Mesodermal cell (in vitro differentiated cells): ENCODE results near the gene RCAN1.
"Not testable (repeated sequence)": the region's sequence is repeated elsewhere in the genome, so short reads cannot be mapped to it uniquely, and the experiment has no call there.

ENCODE experiments used
- H3K27ac ChIP-seq: 2 replicates; pipeline ENCODE4 v1.7.0; 2013; ENCODE audit warnings: mild to moderate bottlenecking, low read depth, low read length, moderate library complexity; ENCODE audit not compliant: severe bottlenecking
- H3K36me3 ChIP-seq: 2 replicates; pipeline ENCODE4 v1.7.1; 2013; ENCODE audit warnings: mild to moderate bottlenecking, low read length, moderate library complexity; ENCODE audit not compliant: control insufficient read depth, insufficient read depth
- H3K4me1 ChIP-seq: one replicate; pipeline ENCODE4 v1.7.1; 2013; ENCODE audit warnings: mild to moderate bottlenecking, low read length; ENCODE audit not compliant: insufficient read depth, control insufficient read depth, poor library complexity, severe bottlenecking
- H3K4me3 ChIP-seq: 2 replicates; pipeline ENCODE4 v1.7.0; 2013; ENCODE audit warnings: low read length, control low read depth, mild to moderate bottlenecking; ENCODE audit not compliant: insufficient read depth, poor library complexity, severe bottlenecking; ENCODE audit errors: extremely low read depth
- H3K9me3 ChIP-seq: 2 replicates; pipeline ENCODE4 v1.7.1; 2013; ENCODE audit warnings: mild to moderate bottlenecking, low read length, moderate library complexity; ENCODE audit not compliant: control insufficient read depth
- WGBS, 2 experiments: methylation state at CpG; one replicate each; pipeline ENCODE4 v1.1.5; 2013; ENCODE audit warnings: missing lambda C conversion rate in 2 of 2; ENCODE audit not compliant: insufficient coverage in 2 of 2; 5-methylcytosine and 5-hydroxymethylcytosine counted together

Gene RCAN1

DNA sequence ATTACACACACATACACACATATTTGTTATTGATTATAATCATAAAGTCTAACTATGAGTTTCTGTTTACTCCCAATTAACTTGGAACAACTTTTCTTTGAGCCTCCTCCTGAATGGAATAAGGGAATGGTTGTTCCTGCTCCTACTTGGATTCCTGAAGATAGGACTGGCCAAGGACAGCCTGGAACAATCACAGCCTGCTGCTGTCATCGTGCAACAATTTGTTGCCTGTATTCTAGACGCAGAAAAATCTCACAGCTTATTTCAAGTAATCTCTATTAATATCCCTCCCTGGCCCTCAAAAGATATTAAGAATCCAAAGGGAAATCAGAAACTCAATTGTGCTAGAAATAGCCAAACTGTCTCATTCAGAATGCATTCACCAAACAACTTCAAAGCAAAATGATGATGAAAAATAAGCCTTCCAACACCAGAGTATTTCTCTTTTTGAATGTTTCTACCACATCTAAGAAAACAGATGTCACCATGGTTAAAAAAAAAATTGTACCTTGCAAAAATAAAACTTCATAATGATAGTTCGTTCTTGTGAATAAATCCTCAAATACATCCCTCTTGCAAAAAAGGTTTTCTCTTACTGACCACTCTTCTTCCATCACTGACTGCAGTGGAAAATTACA lies 30.9 kb downstream of the RCAN1 start:
- no peak overlapping the region for H3K27ac ChIP-seq
- H3K4me3 ChIP-seq: no peak overlapping the region
- H3K4me1 ChIP-seq: no peaks in the 10 kb centered on the region
- WGBS, 2 experiments: 80 to 85% methylated on average over 1 to 2 of the region's 3 CpGs
- no peaks in the 10 kb centered on the region for H3K9me3 ChIP-seq
- no peaks in the 10 kb centered on the region for H3K36me3 ChIP-seq

DNA sequence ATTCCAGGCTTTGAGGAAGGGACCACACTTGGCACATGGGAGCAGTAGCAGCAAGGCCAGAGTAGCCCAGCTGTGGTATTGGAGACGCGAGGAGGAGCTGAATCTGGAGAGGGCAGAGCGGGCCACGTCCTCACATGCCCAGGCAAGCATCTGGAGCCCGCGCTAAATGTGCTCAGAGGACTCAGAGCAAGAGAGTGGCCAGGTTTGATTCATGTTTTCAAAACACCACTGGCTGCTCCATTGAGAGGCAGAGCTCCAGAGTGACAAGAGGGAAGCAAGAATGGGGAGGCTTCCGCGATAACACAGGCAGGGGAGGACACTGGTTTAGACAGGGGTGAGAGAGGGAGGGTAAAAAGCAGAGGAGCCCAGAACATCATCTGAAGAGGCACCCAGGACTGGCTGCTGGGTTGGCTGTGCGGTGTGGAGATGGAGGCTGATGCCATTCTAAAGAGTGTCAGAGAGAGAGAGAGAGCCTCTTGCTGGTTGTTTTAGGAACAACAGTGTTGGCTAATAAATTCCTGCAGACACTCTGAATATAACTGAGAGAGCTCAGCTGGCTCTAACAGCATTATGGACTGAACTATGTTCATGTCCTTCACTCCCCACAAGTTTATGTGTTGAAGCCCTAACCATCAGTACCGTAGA lies 32.3 kb downstream of the RCAN1 start:
- H3K4me3 ChIP-seq: no peak overlapping the region
- 76 to 82% methylated on average over 7 to 9 of the region's 10 CpGs for WGBS, 2 experiments
- no peak overlapping the region for H3K27ac ChIP-seq
- H3K4me1 ChIP-seq: no peaks in the 10 kb centered on the region
- no peaks in the 10 kb centered on the region for H3K9me3 ChIP-seq
- no peaks in the 10 kb centered on the region for H3K36me3 ChIP-seq

DNA sequence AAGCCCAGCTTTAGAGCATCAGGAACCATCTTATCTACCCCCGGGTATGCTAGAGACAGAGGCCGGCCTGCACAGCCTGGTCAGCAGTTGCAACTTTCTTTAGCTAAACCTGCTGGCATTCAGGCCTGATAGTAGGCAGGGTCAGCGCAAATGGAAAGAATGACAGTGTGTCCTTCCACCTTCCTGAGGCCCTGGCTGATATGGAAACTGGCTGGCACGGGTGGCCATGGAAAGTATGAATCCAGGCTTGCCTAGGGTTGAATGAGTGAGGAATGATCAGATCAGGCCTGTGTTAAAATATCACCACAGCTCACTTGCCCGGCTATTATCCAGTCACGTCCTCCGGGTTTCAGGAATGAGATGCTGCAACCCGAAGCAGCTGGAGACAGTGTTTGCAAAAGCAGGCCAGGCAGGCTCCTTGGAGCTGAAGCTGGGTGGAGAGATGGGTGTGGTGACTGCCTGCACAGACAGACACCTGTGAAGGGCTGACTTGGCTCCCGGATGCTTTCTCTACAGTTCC lies 34.7 kb downstream of the RCAN1 start:
- no peaks in the 10 kb centered on the region for H3K4me1 ChIP-seq
- H3K4me3 ChIP-seq: no peak overlapping the region
- no peaks in the 10 kb centered on the region for H3K36me3 ChIP-seq
- H3K27ac ChIP-seq: no peak overlapping the region
- WGBS, 2 experiments: 85 to 93% methylated on average over 8 of the region's 9 CpGs
- no peaks in the 10 kb centered on the region for H3K9me3 ChIP-seq

DNA sequence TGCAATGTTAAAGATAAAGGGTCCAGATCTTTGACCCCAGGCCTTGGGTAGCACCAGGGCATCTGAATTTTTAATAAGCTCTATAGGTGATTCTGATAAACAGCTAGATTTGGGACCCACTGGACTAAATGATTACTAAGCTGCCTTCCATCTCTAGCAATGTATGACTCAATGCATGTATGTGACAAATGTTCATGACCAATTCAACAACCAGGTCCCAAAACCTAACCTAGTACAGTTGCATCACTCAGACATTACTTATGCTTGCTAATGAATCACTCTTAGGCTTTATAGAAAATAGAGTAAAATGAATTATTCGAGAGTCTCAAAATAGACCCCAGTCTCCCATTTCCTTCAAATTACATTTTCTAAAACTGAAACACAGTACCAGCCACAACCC lies 35.5 kb downstream of the RCAN1 start:
- H3K27ac ChIP-seq: no peak overlapping the region
- H3K4me1 ChIP-seq: no peaks in the 10 kb centered on the region
- no peaks in the 10 kb centered on the region for H3K36me3 ChIP-seq
- no peak overlapping the region for H3K4me3 ChIP-seq
- no peaks in the 10 kb centered on the region for H3K9me3 ChIP-seq
- no CpG with 5 or more reads among the region's 1 CpG for WGBS, 2 experiments

DNA sequence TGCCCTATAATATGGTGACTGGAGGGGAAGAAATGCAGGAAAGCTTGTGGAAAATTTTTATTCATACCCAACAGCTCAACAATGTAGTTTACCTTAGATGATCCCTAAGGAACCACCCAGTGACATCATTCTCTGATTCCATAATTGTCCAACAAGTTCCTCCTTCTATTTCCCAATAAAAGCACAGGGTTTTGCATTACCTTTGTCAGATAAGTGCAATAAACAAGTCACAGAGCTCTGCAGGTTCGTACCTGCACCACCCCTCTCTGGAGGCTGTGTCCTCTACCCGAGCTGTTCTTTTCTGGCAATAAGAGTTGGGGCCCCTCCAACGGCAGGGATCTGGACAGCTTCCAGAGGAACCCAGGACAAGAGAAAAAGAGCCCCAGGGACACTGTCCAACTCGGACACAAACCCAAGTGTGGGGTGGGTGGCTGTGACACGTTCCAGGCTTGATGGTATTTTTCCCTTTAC lies 38.8 kb downstream of the RCAN1 start:
- Histone ChIP-seq H3K36me3 (no peaks in the 10 kb centered on the region), H3K4me3 (no peak overlapping the region), H3K9me3 (no peaks in the 10 kb centered on the region), H3K27ac (no peak overlapping the region), H3K4me1 (no peaks in the 10 kb centered on the region)
- WGBS, 2 experiments: 79 to 89% methylated on average over 5 of the region's 5 CpGs

DNA sequence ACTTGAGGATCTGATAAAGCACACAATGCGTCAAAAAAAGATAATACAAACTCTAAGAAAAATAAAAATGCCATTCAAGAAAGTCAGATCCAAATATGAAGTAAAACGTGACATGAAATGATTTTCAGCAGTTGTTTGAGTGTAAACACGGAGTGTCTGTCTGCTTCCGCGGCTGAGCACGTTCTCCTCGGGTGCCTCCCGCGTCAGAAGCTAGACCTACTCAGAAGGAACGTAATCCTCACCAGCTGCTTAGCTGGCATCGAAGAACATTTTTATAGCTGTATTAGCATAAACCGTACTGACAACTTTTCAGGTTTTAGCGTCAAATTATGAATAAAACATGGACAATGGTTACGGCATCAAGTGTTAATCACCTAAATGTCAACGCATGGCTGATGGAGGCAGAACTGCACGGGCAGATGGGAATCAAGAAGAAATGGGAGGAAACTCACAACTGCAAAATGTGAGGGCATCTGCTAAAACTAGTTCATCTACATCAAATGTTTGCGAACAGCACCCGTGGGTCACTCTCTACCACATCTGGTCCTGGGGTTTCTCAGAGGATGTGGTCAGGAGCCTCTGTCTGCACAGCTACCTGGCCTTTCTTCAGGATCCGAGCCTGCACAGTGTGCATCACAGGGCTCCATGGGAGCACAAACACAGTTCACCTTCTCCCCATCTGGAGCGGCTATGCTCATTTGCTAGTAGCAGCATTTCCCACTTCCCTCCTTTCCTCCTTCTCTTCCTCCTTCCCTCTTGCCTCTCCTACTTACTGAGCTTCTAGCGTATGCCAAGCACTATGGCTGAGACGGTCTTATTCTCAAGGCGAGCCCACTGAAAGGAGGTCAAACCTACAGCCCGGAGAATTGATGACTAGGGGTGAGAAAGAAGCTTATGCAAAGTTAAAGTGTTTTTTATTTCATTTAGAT lies 40.0 kb downstream of the RCAN1 start:
- no peak overlapping the region for H3K4me3 ChIP-seq
- H3K36me3 ChIP-seq: no peaks in the 10 kb centered on the region
- no peaks in the 10 kb centered on the region for H3K9me3 ChIP-seq
- 94 to 97% methylated on average over 19 to 22 of the region's 24 CpGs for WGBS, 2 experiments
- H3K27ac ChIP-seq: no peak overlapping the region
- H3K4me1 ChIP-seq: no peaks in the 10 kb centered on the region

DNA sequence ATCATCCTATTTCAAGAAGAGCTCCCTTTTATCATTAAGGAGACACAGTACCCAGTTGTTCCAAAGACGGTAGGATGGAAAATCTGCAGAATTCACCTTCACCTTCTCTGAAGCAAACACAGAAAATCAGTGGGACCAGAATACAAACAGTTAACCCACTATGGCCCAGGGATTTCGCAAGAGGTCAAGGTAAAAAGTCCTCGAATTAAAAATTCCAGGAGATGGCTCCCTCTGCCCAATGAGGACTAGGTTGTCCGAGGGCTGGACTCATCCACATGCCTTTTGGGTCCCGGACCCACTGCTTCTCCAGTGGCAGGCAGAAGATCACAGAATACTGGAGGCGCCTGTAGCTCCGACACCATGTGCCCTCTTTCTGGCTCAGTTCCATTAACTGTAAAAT lies 42.9 kb downstream of the RCAN1 start:
- WGBS, 2 experiments: 79 to 86% methylated on average over 5 to 7 of the region's 7 CpGs
- Histone ChIP-seq H3K9me3 (no peaks in the 10 kb centered on the region), H3K4me3 (no peak overlapping the region), H3K27ac (no peak overlapping the region), H3K4me1 (no peaks in the 10 kb centered on the region), H3K36me3 (no peaks in the 10 kb centered on the region)

DNA sequence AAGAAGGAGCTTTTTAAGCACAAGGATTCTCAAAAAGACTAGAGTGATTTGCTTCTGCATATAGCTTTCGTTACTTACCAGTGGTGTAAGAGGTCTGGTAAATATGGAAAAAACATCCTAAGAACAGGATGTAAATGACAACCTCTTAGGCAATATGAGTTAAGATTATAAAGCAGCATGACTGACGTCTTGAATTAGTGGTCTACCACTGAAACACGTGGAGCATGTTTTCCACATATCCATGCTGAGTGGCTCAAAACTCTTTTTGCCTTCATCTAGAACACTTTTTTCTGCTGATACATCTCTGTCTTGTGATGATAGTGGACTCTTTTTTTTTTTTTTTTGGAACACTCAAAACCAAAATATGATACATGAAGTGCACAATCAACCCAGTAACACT lies 44.6 kb downstream of the RCAN1 start:
- Histone ChIP-seq H3K27ac (no peak overlapping the region), H3K36me3 (no peaks in the 10 kb centered on the region), H3K9me3 (no peaks in the 10 kb centered on the region), H3K4me3 (no peak overlapping the region), H3K4me1 (no peaks in the 10 kb centered on the region)
- 94 to 95% methylated on average over 2 to 3 of the region's 3 CpGs for WGBS, 2 experiments

DNA sequence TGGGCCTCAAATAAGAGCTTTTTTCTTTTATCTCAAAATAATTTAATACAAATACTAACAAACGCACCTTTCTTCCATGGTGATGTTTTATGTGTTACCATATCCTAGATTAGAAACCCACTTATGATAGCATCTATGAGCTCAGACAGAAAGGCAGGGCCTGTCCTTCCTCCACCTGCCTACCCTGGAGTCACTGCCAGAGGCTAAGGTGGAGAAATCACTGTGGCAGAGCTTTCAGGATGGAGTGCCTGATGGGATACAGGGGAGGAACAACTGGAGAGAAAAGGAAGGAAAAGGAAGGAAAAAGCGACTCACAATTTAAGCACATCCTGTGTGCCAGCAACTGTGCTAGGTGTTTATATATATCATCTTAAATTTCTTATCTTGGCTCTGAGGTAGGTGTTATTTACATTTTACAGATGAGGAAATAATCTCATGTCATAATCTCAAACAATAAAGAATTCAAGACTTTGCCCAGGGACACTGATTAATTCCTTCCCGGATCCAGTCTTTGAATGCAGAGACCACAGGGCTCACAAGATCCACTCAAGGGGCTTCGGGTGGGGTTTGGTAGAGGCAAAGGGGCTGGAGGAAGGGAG lies 45.4 kb downstream of the RCAN1 start:
- H3K4me3 ChIP-seq: no peak overlapping the region
- no peaks in the 10 kb centered on the region for H3K36me3 ChIP-seq
- no peak overlapping the region for H3K27ac ChIP-seq
- WGBS, 2 experiments: 86 to 100% methylated on average over 2 to 3 of the region's 4 CpGs
- H3K4me1 ChIP-seq: no peaks in the 10 kb centered on the region
- H3K9me3 ChIP-seq: no peaks in the 10 kb centered on the region

DNA sequence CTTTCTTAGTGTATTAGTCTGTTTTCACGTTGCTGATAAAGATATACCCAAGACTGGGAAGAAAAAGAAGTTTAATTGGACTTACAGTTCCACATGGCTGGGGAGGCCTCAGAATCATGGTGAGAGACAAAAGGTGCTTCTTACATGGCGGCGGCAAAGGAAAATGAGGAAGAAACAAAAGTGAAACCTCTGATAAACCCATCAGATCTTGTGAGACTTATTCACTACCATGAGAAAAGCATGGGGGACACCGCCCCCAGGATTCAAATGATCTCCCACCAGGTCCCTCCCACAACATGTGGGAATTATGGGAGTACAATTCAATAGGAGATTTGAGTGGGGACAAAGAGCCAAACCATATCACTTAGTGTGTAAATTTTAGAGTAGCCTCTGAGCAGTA lies 46.1 kb downstream of the RCAN1 start:
- not testable (repeated sequence) for H3K4me1 ChIP-seq, H3K36me3 ChIP-seq, H3K9me3 ChIP-seq, H3K4me3 ChIP-seq, H3K27ac ChIP-seq
- 90% methylated on average over 2 of the region's 4 CpGs; no CpG with 5 or more reads in 1 of the 2 experiments for WGBS, 2 experiments
